HL-60 (cell line): ENCODE data around the gene MPST.

Experiments used
- CTCF ChIP-seq: IDR thresholded peaks from one replicate; pipeline ENCODE4 v1.5.1; 2011; ENCODE audit warnings: low read length, control low read depth, inconsistent platforms; ENCODE audit not compliant: insufficient read depth
- GABPA ChIP-seq: IDR thresholded peaks from 2 replicates; pipeline ENCODE4 v1.6.1; 2012; ENCODE audit warnings: low read depth
- POLR2AphosphoS5 ChIP-seq: IDR thresholded peaks from 2 replicates; pipeline ENCODE4 v1.6.1; 2012; ENCODE audit warnings: low read depth
- REST ChIP-seq: IDR thresholded peaks from 2 replicates; pipeline ENCODE4 v1.6.1; 2012; ENCODE audit warnings: low read depth; ENCODE audit not compliant: insufficient replicate concordance

GRCh38 chr22:37069319-37069718, 49.8 kb downstream of the MPST start:
- no peak for TF ChIP-seq CTCF
- TF ChIP-seq REST: no peak
- no peak for TF ChIP-seq GABPA
- no peak for TF ChIP-seq POLR2AphosphoS5
